Inferior parietal cortex (tissue), 1 donor: ENCODE results near the gene RAB44.

Experiments used
- DNase-seq: peaks from one replicate; pipeline ENCODE4 v3.0.0-alpha.2; 2016; ENCODE audit errors: extremely low spot score

Gene RAB44

GRCh38 chr6:36729161-36729524 lies 31.5 kb downstream of the RAB44 start:
- DNase-seq, result no peak

GRCh38 chr6:36730424-36731380 lies 33.1 kb downstream of the RAB44 start:
- no peak for DNase-seq

DNA sequence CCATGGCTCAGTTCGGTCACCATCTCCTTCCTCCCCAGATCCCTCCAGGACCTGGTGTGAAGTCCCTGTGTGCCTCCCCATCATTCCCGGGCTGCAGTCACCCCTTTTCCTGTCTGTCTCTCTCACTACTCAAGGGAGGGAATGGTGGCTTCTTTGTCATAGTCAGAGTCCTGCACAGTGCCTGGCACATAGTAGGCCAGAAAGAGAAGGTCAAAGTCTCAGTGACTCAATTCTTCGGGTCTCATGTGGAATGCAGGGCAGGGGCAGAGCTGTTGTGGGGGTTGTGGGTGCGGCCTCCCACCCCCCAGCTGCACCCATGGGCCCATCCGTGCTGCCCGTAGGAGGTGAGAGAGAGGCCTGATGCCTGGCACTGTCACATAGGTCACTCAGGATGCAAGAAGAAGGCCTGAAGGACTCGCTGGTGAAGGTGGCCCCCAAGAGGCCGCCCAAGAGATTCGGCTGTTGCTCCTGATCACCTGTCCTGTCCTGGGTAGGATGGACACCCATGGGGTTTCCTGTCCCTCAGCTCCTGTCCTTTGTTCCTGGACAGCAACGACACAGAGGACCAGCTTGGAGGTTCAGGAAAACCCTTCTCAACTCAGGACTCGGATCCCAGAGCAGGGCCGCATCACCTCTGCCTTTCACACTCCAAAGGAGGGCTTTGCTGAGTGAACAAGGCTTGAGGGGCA lies 34.1 kb downstream of the RAB44 start:
- no peak for DNase-seq

GRCh38 chr6:36733300-36733699 lies 35.7 kb downstream of the RAB44 start:
- DNase-seq, result no peak

DNA sequence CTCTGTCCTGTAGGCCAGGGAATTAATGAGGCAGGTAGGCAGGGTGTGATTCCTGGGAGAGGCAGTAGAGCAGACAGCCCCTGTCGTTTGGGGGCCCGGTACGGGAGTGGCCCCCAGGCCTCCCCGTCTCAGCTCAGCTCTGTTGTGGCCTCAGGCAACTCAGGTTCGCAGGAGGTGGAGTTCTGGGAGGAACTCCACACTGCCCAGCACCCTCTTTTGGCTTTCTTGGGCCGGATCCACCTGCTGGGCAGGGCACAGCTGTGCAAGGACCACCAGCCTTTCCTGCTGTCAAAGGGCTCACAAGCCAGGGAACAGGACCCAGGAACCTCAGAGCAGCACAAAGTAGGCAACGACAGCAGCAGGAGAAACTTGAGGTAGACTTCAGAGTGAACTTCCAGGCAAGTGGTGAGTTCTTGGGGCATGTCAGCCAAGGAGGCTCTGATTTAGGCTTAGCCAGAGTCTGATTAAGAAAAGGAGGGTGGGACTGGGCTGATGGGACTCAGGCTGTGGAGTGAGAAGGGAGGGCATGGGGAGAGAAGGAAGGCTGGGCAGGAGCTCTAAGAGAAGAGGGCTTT lies 36.9 kb downstream of the RAB44 start:
- no peak for DNase-seq

- peak; percentile 5 for DNase-seq
Measured at GRCh38 chr6:36735110-36736071, 37.8 kb downstream of the RAB44 start.

- no peak for DNase-seq
Measured at GRCh38 chr6:36737043-36737785, 39.6 kb downstream of the RAB44 start.

DNA sequence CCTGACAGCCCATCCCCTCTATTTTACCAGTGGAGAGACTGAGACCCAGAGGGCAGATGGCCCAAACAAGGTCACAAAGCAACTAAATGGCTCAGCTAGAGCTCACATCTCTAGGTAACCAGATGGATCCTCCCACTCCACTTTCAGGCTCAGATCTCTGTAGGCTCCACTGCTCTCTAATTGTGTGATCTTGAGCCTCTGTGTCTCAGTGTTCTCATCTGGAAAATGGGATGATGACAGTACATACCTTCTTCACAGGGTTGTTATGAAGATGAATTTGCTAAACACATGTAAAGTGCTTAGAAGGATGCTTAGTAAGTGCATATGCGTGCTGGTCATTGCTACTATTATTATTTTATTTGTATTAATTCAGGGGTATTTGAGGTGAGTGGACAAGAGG lies 40.5 kb downstream of the RAB44 start:
- DNase-seq, result no peak

GRCh38 chr6:36739947-36740817 lies 42.6 kb downstream of the RAB44 start:
- no peak for DNase-seq

DNA sequence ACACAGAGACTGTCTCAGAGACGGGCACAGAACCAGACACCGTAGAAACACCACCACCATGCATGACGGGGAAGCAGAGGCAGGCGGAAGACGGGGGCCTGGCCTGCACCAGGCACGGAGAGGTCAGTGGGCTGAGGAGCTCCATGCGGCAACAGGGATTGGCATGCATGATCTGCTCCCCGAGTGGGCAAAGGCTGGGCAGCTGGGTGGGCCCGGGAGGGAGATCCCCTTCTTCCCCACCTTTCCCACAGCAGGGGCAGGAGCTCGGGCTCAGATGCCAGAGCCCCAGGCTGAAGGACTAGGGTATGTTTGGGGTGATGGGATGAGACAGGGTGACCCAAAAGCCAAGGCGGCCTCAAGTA lies 43.2 kb downstream of the RAB44 start:
- DNase-seq, result no peak

- no peak for DNase-seq
Measured at GRCh38 chr6:36742146-36742545, 44.5 kb downstream of the RAB44 start.

GRCh38 chr6:36743032-36743431 lies 45.4 kb downstream of the RAB44 start:
- DNase-seq, result no peak

DNA sequence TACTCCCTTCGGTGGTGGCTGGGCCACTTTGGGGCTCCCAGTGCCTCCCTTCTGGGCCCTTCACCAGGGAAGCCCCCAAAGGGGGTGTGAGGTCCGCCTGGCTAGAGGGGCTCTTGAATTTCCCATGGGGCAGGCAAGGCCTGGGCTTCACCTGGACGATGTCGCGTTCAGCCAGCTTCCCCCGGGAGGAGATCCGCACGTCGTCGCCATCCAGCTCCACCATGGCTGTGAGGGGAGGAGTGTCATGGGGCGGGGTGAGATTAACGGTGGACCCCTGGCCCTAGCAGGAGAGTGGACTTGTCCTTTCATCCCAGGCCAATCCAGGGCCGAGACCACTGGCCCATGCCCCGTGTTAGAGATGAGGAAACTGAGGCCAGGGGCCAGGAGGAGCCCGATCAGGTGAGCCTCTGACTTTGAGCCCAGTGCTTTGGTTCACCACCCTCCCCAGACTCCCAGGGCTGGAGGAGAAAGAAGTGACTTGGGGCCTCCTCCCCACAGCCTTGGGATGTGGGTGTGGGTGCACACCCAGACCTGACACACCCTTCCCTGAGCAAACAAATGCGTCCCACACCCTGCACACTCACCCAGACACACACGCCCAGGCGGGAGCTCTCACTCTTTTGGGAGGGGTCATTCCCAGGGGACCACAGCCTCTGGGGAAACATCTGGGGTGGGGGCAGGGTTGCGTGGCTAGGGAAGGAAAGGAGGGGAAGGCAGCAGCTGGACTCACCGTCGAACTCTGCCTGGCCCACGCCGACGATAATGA lies 46.1 kb downstream of the RAB44 start:
- DNase-seq, result no peak

GRCh38 chr6:36744304-36744673 lies 46.7 kb downstream of the RAB44 start:
- no peak for DNase-seq

GRCh38 chr6:36745283-36745682 lies 47.7 kb downstream of the RAB44 start:
- DNase-seq, result no peak

- no peak for DNase-seq
Measured at GRCh38 chr6:36745836-36746235, 48.2 kb downstream of the RAB44 start.

DNA sequence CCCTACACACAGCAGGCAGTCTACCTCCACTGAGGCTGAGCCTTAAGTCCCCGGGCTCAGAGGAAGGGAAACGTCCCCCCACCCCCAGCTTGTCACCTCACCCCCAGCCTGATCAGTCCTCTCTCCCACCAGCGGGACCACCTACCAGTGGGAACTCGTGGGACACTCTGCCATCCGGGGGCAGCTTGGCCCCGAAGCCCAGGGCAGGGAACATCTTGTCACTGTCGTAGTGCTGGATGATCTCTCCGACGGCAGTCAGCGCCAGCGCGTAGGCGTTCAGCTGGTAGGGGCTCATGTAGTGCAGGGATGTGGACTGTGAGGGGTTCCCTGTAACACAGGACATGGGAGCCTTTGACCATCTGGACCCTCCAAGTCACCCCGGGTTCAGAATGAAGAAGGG lies 48.6 kb downstream of the RAB44 start:
- DNase-seq, result no peak

GRCh38 chr6:36749829-36750489 lies 52.3 kb downstream of the RAB44 start:
- DNase-seq, result no peak

GRCh38 chr6:36751091-36751490 lies 53.5 kb downstream of the RAB44 start:
- no peak for DNase-seq
